Neural progenitor cell (in vitro differentiated cells): ENCODE data around the gene PMEL. TPM values are rescaled to one million over a fixed set of nuclear protein-coding genes. Genes with fewer than 3 reads are reported as not detected.
A peak's percentile ranks its signal among the peaks of the same experiment; 100 is the strongest.

Experiments
- DNase-seq: peaks from one replicate; pipeline ENCODE4 v3.0.0-alpha.2; 2016; ENCODE audit warnings: low spot score
- H2AFZ ChIP-seq: fragments of 200-600 bp; sonication (generic); replicated peaks from 2 replicates; pipeline ENCODE4 v1.6.1; 2016; ENCODE audit warnings: antibody characterized with exemption
- H3F3A ChIP-seq: fragments of 200-600 bp; sonication (generic); 2 replicates; pipeline ENCODE4 v1.6.1; 2016; ENCODE audit warnings: antibody characterized with exemption, low read depth
- H3K27ac ChIP-seq: fragments of 200-600 bp; sonication (generic); 2 replicates; pipeline ENCODE4 v1.5.1; 2016; ENCODE audit warnings: mild to moderate bottlenecking
- H3K27me3 ChIP-seq: fragments of 200-600 bp; sonication (generic); 2 replicates; pipeline ENCODE4 v1.6.1; 2016; ENCODE audit warnings: mild to moderate bottlenecking, moderate library complexity
- H3K36me3 ChIP-seq: fragments of 200-600 bp; sonication (generic); 2 replicates; pipeline ENCODE4 v1.5.1; 2016
- H3K4me1 ChIP-seq: fragments of 200-600 bp; sonication (generic); 2 replicates; pipeline ENCODE4 v1.6.1; 2016; ENCODE audit warnings: mixed run types
- H3K4me2 ChIP-seq: fragments of 200-600 bp; sonication (generic); 2 replicates; pipeline ENCODE4 v1.6.1; 2016
- H3K4me3 ChIP-seq: fragments of 200-600 bp; sonication (generic); 2 replicates; pipeline ENCODE4 v1.5.1; 2016
- H3K79me2 ChIP-seq: fragments of 200-600 bp; sonication (generic); 2 replicates; pipeline ENCODE4 v1.6.1; 2016; ENCODE audit warnings: low read depth
- H3K9ac ChIP-seq: fragments of 200-600 bp; sonication (generic); 2 replicates; pipeline ENCODE4 v1.6.1; 2016
- H3K9me3 ChIP-seq: fragments of 200-600 bp; sonication (generic); 2 replicates; pipeline ENCODE4 v1.5.1; 2016; ENCODE audit warnings: low read depth
- H4K20me1 ChIP-seq: fragments of 200-600 bp; sonication (generic); 2 replicates; pipeline ENCODE4 v1.6.1; 2016; ENCODE audit warnings: low read depth
- H3K27ac Mint-ChIP-seq: 3 replicates; pipeline ENCODE4 v1.8.0; 2021; ENCODE audit warnings: mixed read lengths
- H3K27me3 Mint-ChIP-seq: 2 replicates; pipeline ENCODE4 v1.8.0; 2022; ENCODE audit warnings: low read depth, mild to moderate bottlenecking, inconsistent platforms, moderate library complexity, mixed read lengths; ENCODE audit not compliant: insufficient read depth
- H3K36me3 Mint-ChIP-seq: 3 replicates; pipeline ENCODE4 v1.8.0; 2021; ENCODE audit warnings: mixed read lengths
- H3K4me1 Mint-ChIP-seq: 3 replicates; pipeline ENCODE4 v1.8.0; 2021; ENCODE audit warnings: mixed read lengths
- H3K4me3 Mint-ChIP-seq: 3 replicates; pipeline ENCODE4 v1.8.0; 2021; ENCODE audit warnings: mild to moderate bottlenecking, moderate library complexity, mixed read lengths
- H3K9me3 Mint-ChIP-seq: 3 replicates; pipeline ENCODE4 v1.8.0; 2020; ENCODE audit warnings: mixed read lengths
- EZH2 ChIP-seq: fragments of 200-600 bp; sonication (generic); IDR thresholded peaks from 2 replicates; pipeline ENCODE4 v1.6.1; 2017; ENCODE audit warnings: antibody characterized with exemption, mild to moderate bottlenecking, moderate library complexity
- EZH2phosphoT487 ChIP-seq: fragments of 200-600 bp; sonication (generic); IDR thresholded peaks from 2 replicates; pipeline ENCODE4 v1.6.1; 2017; ENCODE audit warnings: antibody characterized with exemption
- total RNA-seq: library from RNA; depleted of rRNA; stranded (reverse); fragments of >200 nt; gene quantifications from 2 replicates; pipeline ENCODE4 v1.2.3, GENCODE V29; 2015; ENCODE audit warnings: low replicate concordance
- TF ChIP-seq, protein P1 (sequence below): fragments of 200-600 bp; sonication (generic); IDR thresholded peaks from 2 replicates; pipeline ENCODE4 v1.5.1; 2017; ENCODE audit warnings: antibody characterized with exemption, mild to moderate bottlenecking

The PMEL gene
- total RNA-seq, 1 donor from 2014 or later, result 207 TPM

- H3K27ac Mint-ChIP-seq, result peak overlapping the region; percentile 76
- peaks cover 91% of the 10 kb centered on the region for H3K79me2 ChIP-seq
- H3K4me1 ChIP-seq, result peaks cover 7% of the 10 kb centered on the region
- peaks cover 49% of the 10 kb centered on the region for H4K20me1 ChIP-seq
- H3K4me3 ChIP-seq, result no peak overlapping the region
- no peaks in the 10 kb centered on the region for H3K9me3 ChIP-seq
- no peaks in the 10 kb centered on the region for H3K27me3 Mint-ChIP-seq
- peaks cover 7% of the 10 kb centered on the region for H3K36me3 Mint-ChIP-seq
- peaks cover 9% of the 10 kb centered on the region for H3K4me1 Mint-ChIP-seq
- no peak overlapping the region for H3K4me3 Mint-ChIP-seq
- DNase-seq, result peak; percentile 15
- peak overlapping the region; percentile 2 for H3K4me2 ChIP-seq
- peaks cover 15% of the 10 kb centered on the region for H3F3A ChIP-seq
- H3K9ac ChIP-seq, result no peak overlapping the region
- no peaks in the 10 kb centered on the region for H3K9me3 Mint-ChIP-seq
- TF ChIP-seq, protein P1, sequence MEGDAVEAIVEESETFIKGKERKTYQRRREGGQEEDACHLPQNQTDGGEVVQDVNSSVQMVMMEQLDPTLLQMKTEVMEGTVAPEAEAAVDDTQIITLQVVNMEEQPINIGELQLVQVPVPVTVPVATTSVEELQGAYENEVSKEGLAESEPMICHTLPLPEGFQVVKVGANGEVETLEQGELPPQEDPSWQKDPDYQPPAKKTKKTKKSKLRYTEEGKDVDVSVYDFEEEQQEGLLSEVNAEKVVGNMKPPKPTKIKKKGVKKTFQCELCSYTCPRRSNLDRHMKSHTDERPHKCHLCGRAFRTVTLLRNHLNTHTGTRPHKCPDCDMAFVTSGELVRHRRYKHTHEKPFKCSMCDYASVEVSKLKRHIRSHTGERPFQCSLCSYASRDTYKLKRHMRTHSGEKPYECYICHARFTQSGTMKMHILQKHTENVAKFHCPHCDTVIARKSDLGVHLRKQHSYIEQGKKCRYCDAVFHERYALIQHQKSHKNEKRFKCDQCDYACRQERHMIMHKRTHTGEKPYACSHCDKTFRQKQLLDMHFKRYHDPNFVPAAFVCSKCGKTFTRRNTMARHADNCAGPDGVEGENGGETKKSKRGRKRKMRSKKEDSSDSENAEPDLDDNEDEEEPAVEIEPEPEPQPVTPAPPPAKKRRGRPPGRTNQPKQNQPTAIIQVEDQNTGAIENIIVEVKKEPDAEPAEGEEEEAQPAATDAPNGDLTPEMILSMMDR, result no peak
- TF ChIP-seq EZH2 (no peak), EZH2phosphoT487 (no peak)
- H3K36me3 ChIP-seq, result no peaks in the 10 kb centered on the region
- no peak overlapping the region for H2AFZ ChIP-seq
- H3K27me3 ChIP-seq, result no peaks in the 10 kb centered on the region
- peak overlapping the region; percentile 63 for H3K27ac ChIP-seq
These were observed 56.9 kb downstream of the PMEL start for GRCh38 chr12:55908726-55909512.

- Histone ChIP-seq H3K9ac (no peak overlapping the region), H3K4me1 (peaks cover 7% of the 10 kb centered on the region), H3K79me2 (peaks cover 67% of the 10 kb centered on the region), H3K36me3 (no peaks in the 10 kb centered on the region), H3K4me3 (no peak overlapping the region), H3K9me3 (no peaks in the 10 kb centered on the region), H3K4me2 (no peak overlapping the region), H4K20me1 (peaks cover 23% of the 10 kb centered on the region), H3F3A (peaks cover 8% of the 10 kb centered on the region), H2AFZ (no peak overlapping the region), H3K27ac (no peak overlapping the region), H3K27me3 (no peaks in the 10 kb centered on the region)
- Mint-ChIP-seq H3K36me3 (peaks cover 15% of the 10 kb centered on the region), H3K9me3 (no peaks in the 10 kb centered on the region), H3K4me3 (no peak overlapping the region), H3K27me3 (no peaks in the 10 kb centered on the region), H3K4me1 (peaks cover 9% of the 10 kb centered on the region), H3K27ac (no peak overlapping the region)
- TF ChIP-seq EZH2phosphoT487 (no peak), EZH2 (no peak)
- TF ChIP-seq, protein P1, result no peak
- no peak for DNase-seq
These were observed 59.8 kb downstream of the PMEL start for GRCh38 chr12:55906056-55906455.

Other genes starting within 250 kb of the PMEL start
- 48.1 and 92.5 TPM in 2 replicates for gene BLOC1S1, start 250.0 kb downstream of the PMEL start, total RNA-seq
- 3.0 and 14.6 TPM in 2 replicates for gene RDH5, start 245.6 kb downstream of the PMEL start, total RNA-seq
- gene CD63, start 237.0 kb downstream of the PMEL start, total RNA-seq, result 257 and 305 TPM in 2 replicates
- gene GDF11, start 222.9 kb downstream of the PMEL start, total RNA-seq, result 9.1 and 21.9 TPM in 2 replicates
- gene SARNP, start 148.3 kb downstream of the PMEL start, total RNA-seq, result 166 and 266 TPM in 2 replicates
- gene ORMDL2, start 148.0 kb downstream of the PMEL start, total RNA-seq, result 12.5 and 16.0 TPM in 2 replicates
- 29.9 and 39.9 TPM in 2 replicates for gene DNAJC14, start 136.5 kb downstream of the PMEL start, total RNA-seq
- gene MMP19, start 123.1 kb downstream of the PMEL start, total RNA-seq, result 0.13 and 0.28 TPM in 2 replicates
- 44.6 and 72.5 TPM in 2 replicates for gene PYM1, start 38.1 kb downstream of the PMEL start, total RNA-seq
- 24.1 and 27.0 TPM in 2 replicates for gene DGKA, start 34.9 kb downstream of the PMEL start, total RNA-seq
- 46.5 and 52.2 TPM in 2 replicates for gene CDK2, start 788 bp upstream of the PMEL start, total RNA-seq
- 62.9 and 64.5 TPM in 2 replicates for gene RAB5B, start 8.0 kb upstream of the PMEL start, total RNA-seq
- 17.5 and 35.5 TPM in 2 replicates for gene SUOX, start 31.2 kb upstream of the PMEL start, total RNA-seq
- gene IKZF4, start 55.0 kb upstream of the PMEL start, total RNA-seq, result 2.1 and 4.4 TPM in 2 replicates
- 721 and 819 TPM in 2 replicates for gene RPS26, start 75.9 kb upstream of the PMEL start, total RNA-seq
- 6.3 and 8.8 TPM in 2 replicates for gene ERBB3, start 114.1 kb upstream of the PMEL start, total RNA-seq
- 168 and 242 TPM in 2 replicates for gene PA2G4, start 138.5 kb upstream of the PMEL start, total RNA-seq
- 3,372 and 3,805 TPM in 2 replicates for gene RPL41, start 150.6 kb upstream of the PMEL start, total RNA-seq
- 10.3 and 10.8 TPM in 2 replicates for gene ZC3H10, start 152.2 kb upstream of the PMEL start, total RNA-seq
- 75.3 and 146 TPM in 2 replicates for gene ESYT1, start 162.2 kb upstream of the PMEL start, total RNA-seq
- gene MYL6B, start 186.5 kb upstream of the PMEL start, total RNA-seq, result 131 and 198 TPM in 2 replicates
- 1,139 and 1,233 TPM in 2 replicates for gene MYL6, start 192.3 kb upstream of the PMEL start, total RNA-seq
- gene SMARCC2, start 223.4 kb upstream of the PMEL start, total RNA-seq, result 92.3 and 103 TPM in 2 replicates